ENCODE data around the gene HRCT1. TPM values are rescaled to one million over a fixed set of nuclear protein-coding genes. Genes with fewer than 3 reads are reported as not detected.

The HRCT1 gene
- polyA plus RNA-seq, 1 donor from 2014 or later: not detected

DNA sequence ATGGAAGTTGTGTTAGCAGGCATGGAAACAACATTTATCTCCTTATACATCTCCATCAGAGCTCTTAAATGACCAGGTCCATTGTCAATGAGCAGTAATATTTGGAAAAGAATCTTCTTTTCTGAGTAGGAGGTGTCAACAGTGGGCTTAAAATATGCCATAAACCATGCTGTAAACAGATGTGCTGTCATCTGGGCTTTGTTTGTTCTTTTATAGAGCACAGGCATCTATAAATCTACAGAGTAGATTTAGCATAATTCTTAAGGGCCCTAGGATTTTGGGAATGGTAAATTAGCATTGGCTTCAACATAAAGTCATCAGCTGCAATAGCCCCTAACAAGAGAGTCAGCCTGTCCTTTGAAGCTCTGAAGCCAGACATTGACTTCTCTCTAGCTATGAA is 7.7 kb upstream of the HRCT1 start:
- H3K27me3 ChIP-seq (ENCODE audit: insufficient read depth, low read depth, low read length): no peaks in the 10 kb centered on the region
- no peaks in the 10 kb centered on the region for H3K9me3 ChIP-seq (ENCODE audit: low read length)
- no peaks in the 10 kb centered on the region for H3K79me2 ChIP-seq (replicated peaks; ENCODE audit: insufficient read depth, low read length)
- H2AFZ ChIP-seq (ENCODE audit: low read depth, low read length): no peak overlapping the region
- H3K9ac ChIP-seq (ENCODE audit: low read length): no peak overlapping the region
- no peaks in the 10 kb centered on the region for H3K9me2 ChIP-seq (ENCODE audit: insufficient read depth, low read length)
- no peak overlapping the region for H3K27ac ChIP-seq (ENCODE audit: low read length)
- no peak overlapping the region for H3K4me3 ChIP-seq (ENCODE audit: low read length)
- no peaks in the 10 kb centered on the region for H3K36me3 ChIP-seq (ENCODE audit: insufficient read depth, low read length)
- no peak overlapping the region for H3K4me2 ChIP-seq (ENCODE audit: low read length)
- H4K20me1 ChIP-seq (ENCODE audit: insufficient read depth): no peaks in the 10 kb centered on the region
- H3F3A ChIP-seq (ENCODE audit: insufficient read depth, low read length, poor library complexity, severe bottlenecking): no peaks in the 10 kb centered on the region
- TF ChIP-seq EP300 (conservative IDR thresholded peaks at IDR 0.05; ENCODE audit: poor library complexity, severe bottlenecking) (no peak), TAF1 (IDR thresholded peaks at IDR 0.05; ENCODE audit: low read depth) (no peak), MXI1 (conservative IDR thresholded peaks at IDR 0.05; ENCODE audit: poor library complexity, severe bottlenecking) (no peak), SMC3 (conservative IDR thresholded peaks at IDR 0.05; ENCODE audit: poor library complexity) (no peak), EZH2 (IDR thresholded peaks at IDR 0.05; ENCODE audit: borderline replicate concordance, insufficient read depth, low read length, poor library complexity, severe bottlenecking) (no peak)
- TF ChIP-seq, protein P1, sequence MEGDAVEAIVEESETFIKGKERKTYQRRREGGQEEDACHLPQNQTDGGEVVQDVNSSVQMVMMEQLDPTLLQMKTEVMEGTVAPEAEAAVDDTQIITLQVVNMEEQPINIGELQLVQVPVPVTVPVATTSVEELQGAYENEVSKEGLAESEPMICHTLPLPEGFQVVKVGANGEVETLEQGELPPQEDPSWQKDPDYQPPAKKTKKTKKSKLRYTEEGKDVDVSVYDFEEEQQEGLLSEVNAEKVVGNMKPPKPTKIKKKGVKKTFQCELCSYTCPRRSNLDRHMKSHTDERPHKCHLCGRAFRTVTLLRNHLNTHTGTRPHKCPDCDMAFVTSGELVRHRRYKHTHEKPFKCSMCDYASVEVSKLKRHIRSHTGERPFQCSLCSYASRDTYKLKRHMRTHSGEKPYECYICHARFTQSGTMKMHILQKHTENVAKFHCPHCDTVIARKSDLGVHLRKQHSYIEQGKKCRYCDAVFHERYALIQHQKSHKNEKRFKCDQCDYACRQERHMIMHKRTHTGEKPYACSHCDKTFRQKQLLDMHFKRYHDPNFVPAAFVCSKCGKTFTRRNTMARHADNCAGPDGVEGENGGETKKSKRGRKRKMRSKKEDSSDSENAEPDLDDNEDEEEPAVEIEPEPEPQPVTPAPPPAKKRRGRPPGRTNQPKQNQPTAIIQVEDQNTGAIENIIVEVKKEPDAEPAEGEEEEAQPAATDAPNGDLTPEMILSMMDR (IDR thresholded peaks at IDR 0.05; ENCODE audit: poor library complexity, severe bottlenecking): no peak

DNA sequence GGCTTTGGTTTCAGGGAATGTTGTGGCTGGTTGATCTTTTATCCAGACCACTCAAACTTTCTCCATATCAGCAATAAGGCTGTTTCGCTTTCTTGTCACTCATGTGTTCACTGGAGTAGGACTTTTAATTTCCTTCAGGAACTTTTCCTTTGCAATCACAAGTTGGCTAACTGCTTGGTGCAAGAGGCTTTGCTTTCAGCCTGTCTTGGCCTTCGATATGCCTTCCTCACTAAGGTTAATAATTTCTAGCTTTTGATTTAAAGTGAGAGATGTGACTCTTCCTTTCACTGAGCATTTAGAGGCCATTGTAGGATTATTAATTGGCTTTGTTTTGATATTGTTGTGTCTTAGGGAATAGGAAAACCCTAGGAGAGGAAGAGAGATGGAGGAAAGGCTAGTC is 7.0 kb upstream of the HRCT1 start:
- H3K27me3 ChIP-seq (ENCODE audit: insufficient read depth, low read depth, low read length): no peaks in the 10 kb centered on the region
- TF ChIP-seq SMC3 (conservative IDR thresholded peaks at IDR 0.05; ENCODE audit: poor library complexity) (no peak), EP300 (conservative IDR thresholded peaks at IDR 0.05; ENCODE audit: poor library complexity, severe bottlenecking) (no peak)
- TF ChIP-seq, protein P1 (IDR thresholded peaks at IDR 0.05; ENCODE audit: poor library complexity, severe bottlenecking): no peak
- no peak overlapping the region for H3K4me3 ChIP-seq (ENCODE audit: low read length)
- H3K9me2 ChIP-seq (ENCODE audit: insufficient read depth, low read length): no peaks in the 10 kb centered on the region
- no peaks in the 10 kb centered on the region for H4K20me1 ChIP-seq (ENCODE audit: insufficient read depth)
- no peaks in the 10 kb centered on the region for H3F3A ChIP-seq (ENCODE audit: insufficient read depth, low read length, poor library complexity, severe bottlenecking)
- no peaks in the 10 kb centered on the region for H3K9me3 ChIP-seq (ENCODE audit: low read length)
- H3K79me2 ChIP-seq (replicated peaks; ENCODE audit: insufficient read depth, low read length): no peaks in the 10 kb centered on the region
- H3K36me3 ChIP-seq (ENCODE audit: insufficient read depth, low read length): no peaks in the 10 kb centered on the region
- H2AFZ ChIP-seq (ENCODE audit: low read depth, low read length): no peak overlapping the region
- H3K9ac ChIP-seq (ENCODE audit: low read length): no peak overlapping the region
- no peak overlapping the region for H3K4me2 ChIP-seq (ENCODE audit: low read length)
- no peak overlapping the region for H3K27ac ChIP-seq (ENCODE audit: low read length)

GRCh38 chr9:35903049-35903448 is 3.0 kb upstream of the HRCT1 start:
- TF ChIP-seq MXI1 (conservative IDR thresholded peaks at IDR 0.05; ENCODE audit: poor library complexity, severe bottlenecking) (no peak), RAD21 (conservative IDR thresholded peaks at IDR 0.05) (peak; percentile 70), POLR2AphosphoS5 (IDR thresholded peaks at IDR 0.05) (no peak), EZH2 (IDR thresholded peaks at IDR 0.05; ENCODE audit: borderline replicate concordance, insufficient read depth, low read length, poor library complexity, severe bottlenecking) (no peak), SMC3 (conservative IDR thresholded peaks at IDR 0.05; ENCODE audit: poor library complexity) (peak; percentile 70)
- TF ChIP-seq, protein P2, sequence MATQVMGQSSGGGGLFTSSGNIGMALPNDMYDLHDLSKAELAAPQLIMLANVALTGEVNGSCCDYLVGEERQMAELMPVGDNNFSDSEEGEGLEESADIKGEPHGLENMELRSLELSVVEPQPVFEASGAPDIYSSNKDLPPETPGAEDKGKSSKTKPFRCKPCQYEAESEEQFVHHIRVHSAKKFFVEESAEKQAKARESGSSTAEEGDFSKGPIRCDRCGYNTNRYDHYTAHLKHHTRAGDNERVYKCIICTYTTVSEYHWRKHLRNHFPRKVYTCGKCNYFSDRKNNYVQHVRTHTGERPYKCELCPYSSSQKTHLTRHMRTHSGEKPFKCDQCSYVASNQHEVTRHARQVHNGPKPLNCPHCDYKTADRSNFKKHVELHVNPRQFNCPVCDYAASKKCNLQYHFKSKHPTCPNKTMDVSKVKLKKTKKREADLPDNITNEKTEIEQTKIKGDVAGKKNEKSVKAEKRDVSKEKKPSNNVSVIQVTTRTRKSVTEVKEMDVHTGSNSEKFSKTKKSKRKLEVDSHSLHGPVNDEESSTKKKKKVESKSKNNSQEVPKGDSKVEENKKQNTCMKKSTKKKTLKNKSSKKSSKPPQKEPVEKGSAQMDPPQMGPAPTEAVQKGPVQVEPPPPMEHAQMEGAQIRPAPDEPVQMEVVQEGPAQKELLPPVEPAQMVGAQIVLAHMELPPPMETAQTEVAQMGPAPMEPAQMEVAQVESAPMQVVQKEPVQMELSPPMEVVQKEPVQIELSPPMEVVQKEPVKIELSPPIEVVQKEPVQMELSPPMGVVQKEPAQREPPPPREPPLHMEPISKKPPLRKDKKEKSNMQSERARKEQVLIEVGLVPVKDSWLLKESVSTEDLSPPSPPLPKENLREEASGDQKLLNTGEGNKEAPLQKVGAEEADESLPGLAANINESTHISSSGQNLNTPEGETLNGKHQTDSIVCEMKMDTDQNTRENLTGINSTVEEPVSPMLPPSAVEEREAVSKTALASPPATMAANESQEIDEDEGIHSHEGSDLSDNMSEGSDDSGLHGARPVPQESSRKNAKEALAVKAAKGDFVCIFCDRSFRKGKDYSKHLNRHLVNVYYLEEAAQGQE (IDR thresholded peaks at IDR 0.05; ENCODE audit: borderline replicate concordance): no peak
- TF ChIP-seq, protein P1 (IDR thresholded peaks at IDR 0.05; ENCODE audit: poor library complexity, severe bottlenecking): peak; percentile 81

More at GRCh38 chr9:35903049-35903448, 3.0 kb upstream of the HRCT1 start:
- H3K36me3 ChIP-seq (ENCODE audit: insufficient read depth, low read length): no peaks in the 10 kb centered on the region
- H3F3A ChIP-seq (ENCODE audit: insufficient read depth, low read length, poor library complexity, severe bottlenecking): no peaks in the 10 kb centered on the region
- no peak overlapping the region for H3K4me3 ChIP-seq (ENCODE audit: low read length)
- no peak overlapping the region for H3K4me2 ChIP-seq (ENCODE audit: low read length)
- H3K9ac ChIP-seq (ENCODE audit: low read length): no peak overlapping the region
- no peaks in the 10 kb centered on the region for H3K79me2 ChIP-seq (replicated peaks; ENCODE audit: insufficient read depth, low read length)
- no peaks in the 10 kb centered on the region for H3K9me2 ChIP-seq (ENCODE audit: insufficient read depth, low read length)
- no peaks in the 10 kb centered on the region for H3K9me3 ChIP-seq (ENCODE audit: low read length)
- no peak overlapping the region for H3K27ac ChIP-seq (ENCODE audit: low read length)
- H4K20me1 ChIP-seq (ENCODE audit: insufficient read depth): no peaks in the 10 kb centered on the region
- no peak overlapping the region for H2AFZ ChIP-seq (ENCODE audit: low read depth, low read length)
- no peaks in the 10 kb centered on the region for H3K27me3 ChIP-seq (ENCODE audit: insufficient read depth, low read depth, low read length)
